GM21717 (cell line): ENCODE data around the gene OR2T27.
A peak's percentile ranks its signal among the peaks of the same experiment; 100 is the strongest.
"Not testable (repeated sequence)": the region's sequence is repeated elsewhere in the genome, so short reads cannot be mapped to it uniquely, and the experiment has no call there.

Experiments
- ATAC-seq: cut with Tn5 transposase; IDR thresholded peaks from one replicate; pipeline ENCODE4 v1.9.1; 2021; ENCODE audit warnings: mild to moderate bottlenecking, moderate library complexity; ENCODE audit not compliant: unreplicated experiment

The OR2T27 gene

GRCh38 chr1:248655354-248655753 lies at the start of gene OR2T27:
Gene OR2T27, minus strand, starts transcription at chr1:248655528. Its CDS starts 4,644 bp downstream, at chr1:248650884.
- ATAC-seq, result peak; percentile 74

DNA sequence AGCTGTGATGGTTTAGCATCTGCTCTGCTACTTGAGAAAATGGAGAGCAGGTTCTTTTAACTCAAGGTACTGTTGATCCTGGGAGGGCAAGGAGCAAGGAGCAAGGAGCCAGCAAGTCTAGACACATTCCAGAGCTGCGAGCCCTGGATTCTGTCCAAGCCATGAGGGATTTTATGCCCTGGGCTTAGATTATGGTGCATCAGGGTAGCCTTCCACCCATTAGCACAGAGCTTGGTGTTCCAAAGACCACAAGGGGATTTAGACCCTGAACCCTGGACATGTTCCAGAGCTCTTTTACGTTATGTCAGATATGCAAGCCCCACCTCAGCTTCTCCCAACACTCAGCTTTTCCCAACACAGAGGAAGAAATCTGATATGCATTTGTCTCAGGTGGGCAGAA lies 49.3 kb upstream of the OR2T27 start:
- no peak for ATAC-seq

- no peak for ATAC-seq
These were observed 48.3 kb upstream of the OR2T27 start for GRCh38 chr1:248703674-248704073.

DNA sequence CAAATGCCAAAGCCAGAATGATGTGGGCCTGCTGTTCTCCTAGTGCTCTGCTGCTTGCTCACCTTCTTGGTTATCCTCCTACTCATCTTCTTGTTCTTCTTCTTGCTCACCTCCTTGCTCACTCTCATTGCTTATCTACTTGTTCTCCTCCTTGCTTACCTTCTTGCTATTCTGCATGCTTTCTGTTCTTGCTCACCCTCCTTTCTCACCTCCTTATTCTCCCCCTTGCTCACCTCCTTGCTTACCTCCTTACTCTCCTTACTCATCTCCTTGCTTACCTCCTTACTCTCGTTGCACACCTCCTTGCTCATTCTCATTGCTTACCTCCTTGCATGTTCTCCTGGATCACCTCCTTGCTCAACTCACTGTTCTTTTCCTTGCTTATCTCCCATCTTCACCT lies 47.4 kb upstream of the OR2T27 start, which contains the start of gene OR14I1:
TSS of gene OR14I1 (minus strand) at position 53 of the 400 bp plus-strand sequence.
- ATAC-seq, result no peak

- ATAC-seq, result no peak
These were observed 43.8 kb upstream of the OR2T27 start for GRCh38 chr1:248699099-248699498.

- no peak for ATAC-seq
These were observed 42.6 kb upstream of the OR2T27 start for GRCh38 chr1:248697907-248698306.

GRCh38 chr1:248696774-248697173 lies 41.4 kb upstream of the OR2T27 start:
- ATAC-seq, result no peak

GRCh38 chr1:248696261-248696660 lies 40.9 kb upstream of the OR2T27 start:
- no peak for ATAC-seq

DNA sequence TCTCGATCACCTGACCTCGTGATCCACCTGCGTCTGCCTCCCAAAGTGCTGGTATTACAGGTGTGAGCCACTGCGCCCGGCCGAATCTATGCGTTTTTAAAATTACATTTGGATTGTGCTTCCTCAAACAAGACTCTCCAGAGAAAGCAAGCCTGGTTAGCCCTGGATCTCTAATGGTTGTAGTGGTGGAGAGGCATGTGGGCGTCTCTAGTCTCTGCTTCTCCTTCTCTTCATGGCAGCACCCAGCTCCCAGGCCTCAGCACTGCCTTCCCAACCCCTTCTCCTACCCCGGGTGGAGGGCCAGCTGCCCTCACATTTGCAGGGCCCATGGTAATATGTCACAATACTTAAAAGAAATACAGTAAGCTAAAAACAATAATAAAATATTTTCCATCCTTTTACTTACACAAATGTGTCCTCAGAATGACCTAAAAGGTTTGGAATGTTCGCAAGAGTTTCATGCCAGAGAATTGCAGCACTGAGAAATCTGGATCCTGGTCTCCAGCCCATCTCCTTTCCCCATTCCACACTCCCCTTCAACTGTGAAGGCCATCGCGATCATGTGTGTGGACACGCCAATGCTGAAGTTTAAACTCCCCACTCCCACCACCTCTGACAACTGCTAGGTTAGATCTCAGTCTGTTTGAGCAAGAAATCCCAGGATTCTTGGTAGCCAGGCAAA lies 40.3 kb upstream of the OR2T27 start:
- ATAC-seq, result no peak

DNA sequence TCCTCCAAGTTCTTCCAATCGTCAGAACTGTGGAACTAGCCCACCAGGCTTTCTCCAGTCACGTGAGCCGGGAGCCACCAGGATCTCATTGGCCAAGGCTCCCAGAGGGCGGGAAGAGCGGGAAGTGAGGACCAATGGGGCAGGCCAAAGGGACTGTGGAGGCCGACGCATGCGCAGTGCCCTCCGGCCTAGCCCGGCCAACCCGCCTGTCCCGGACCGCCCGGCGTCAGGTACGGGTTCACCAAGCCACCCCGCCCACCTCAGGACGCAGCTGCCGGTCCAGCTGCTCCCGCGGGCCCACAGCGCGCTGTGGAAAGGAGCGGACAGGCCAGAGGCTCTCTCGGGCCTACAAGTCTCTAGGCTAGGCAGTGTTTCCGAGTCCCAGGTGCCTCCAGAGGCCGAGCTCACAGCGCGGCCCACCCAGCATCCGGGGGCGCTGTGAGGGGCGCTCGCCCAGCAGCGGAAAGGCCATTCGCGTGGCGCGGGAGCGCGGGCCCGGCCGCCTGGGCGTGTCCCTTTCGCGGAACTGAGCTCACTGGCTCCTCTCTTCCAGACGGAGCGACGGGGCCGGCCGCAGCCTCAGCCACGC lies 36.3 kb upstream of the OR2T27 start:
- no peak for ATAC-seq

GRCh38 chr1:248688527-248689298 lies 33.4 kb upstream of the OR2T27 start:
- peak; percentile 69 for ATAC-seq

- peak; percentile 95 for ATAC-seq
These were observed 31.5 kb upstream of the OR2T27 start for GRCh38 chr1:248686815-248687214.

DNA sequence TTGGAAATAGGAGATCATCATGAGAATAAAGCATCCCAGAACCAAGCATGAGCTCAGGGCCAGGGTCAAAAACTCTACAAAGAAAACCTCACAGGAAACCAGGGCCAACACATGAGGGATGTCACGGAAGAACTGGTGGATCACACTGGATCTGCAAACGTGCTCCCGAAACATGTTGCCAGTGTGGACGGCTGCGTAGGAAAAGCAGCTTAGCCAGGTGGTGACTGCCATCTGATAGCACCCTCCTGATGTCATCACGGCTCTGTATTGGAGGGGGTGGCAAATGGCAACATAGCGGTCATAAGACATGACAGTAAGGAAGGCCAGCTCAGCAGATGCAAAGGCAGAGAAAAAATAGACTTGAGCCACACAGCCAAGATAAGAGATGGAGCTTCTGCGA lies 26.3 kb upstream of the OR2T27 start:
- ATAC-seq, result no peak

- ATAC-seq, result no peak
These were observed 14.7 kb upstream of the OR2T27 start for GRCh38 chr1:248670003-248670402.

DNA sequence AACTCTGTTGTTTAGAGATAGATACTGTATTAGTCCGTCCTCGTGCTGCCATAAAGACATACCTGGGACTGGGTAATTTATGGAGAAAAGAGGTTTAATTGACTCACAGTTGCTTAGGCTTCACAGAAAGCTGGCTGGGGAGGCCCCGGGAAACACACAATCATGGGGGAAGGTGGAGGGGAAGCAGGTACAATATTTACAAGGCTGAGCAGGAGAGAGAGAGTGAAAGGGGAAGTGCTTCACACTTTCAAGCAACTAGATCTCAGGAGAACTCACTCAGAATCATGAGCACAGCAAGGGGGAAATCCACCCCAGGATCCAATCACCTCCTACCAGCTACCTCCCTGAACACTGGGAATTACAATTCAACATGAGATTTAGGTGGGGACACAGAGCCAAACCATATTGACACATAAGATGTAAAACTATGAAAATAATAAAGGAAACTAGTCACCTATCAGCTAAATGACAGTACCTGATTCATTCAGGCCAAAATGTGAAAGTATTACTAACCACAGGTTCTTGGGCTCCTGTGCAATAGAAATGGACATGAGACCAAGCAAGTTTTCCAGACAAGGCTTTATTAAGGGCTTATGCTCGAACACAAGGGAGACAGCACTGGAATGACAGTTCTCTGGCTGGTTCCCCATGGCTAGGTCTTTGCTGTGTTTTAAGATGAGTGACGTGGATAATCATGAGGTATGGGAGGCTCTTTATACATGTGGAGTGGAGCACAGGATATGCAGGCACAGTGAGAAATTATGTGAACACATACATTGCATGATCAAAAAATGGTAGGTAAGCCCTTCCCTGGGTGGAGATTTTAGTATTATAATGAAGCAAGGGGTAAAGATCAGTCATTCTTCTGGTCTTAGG lies 8.4 kb upstream of the OR2T27 start:
- ATAC-seq, result peak; percentile 97

DNA sequence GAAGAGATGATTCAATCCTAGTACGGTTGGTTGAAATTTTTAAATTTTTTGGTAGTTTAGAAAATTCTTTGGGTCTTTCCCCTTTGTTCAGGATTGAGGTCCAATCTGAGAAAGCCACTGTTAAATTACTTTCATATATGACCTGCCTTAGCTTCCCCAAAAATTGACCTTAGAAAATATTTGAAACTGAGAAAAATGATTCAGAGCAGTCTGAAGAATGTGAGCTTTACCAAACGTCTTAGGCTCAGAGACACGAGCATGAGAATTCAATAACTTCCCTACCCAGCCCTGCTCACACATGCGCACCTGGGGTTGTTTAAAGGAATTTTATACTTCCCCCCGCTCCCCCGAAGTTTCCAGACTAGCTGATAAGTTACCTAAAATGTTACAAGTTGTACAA lies 1.5 kb upstream of the OR2T27 start:
- ATAC-seq, result peak; percentile 47

DNA sequence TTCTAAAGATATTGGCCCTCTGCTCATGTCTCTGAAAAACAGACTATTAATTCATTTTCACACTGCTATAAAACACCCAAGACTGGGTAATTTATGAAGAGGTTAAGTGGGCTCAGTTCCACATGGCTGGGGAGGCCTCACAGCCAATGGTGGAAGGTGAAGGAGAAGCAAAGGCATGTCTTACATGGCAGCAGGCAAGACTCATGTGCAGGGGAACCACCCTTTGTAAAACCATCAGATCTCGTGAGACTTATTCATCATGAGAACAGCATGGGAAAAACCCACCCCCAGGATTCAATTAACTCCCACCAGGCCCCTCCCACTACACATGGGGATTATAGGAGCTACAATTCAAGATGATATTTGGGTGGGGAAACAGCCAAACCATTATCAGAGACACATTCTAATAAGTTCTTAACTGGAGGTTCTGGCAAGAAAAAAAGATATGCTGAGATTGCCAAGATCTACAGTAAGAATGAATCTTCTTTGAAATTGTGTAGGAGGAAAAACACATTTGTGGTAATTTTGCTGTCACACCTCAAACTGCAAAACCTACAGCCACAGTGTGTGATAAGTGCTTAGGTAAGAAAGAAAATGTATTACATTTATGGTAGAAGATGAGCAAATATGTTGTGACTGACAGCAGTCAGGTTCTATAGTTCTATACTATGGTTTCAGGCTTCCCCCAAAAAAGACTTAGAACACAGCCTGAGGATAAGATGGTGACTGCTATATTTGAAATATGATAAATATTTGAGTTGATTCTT lies 6.4 kb downstream of the OR2T27 start:
- ATAC-seq, result not testable (repeated sequence)

GRCh38 chr1:248645178-248645577 lies 10.2 kb downstream of the OR2T27 start, which contains the start of gene OR2T35:
Gene OR2T35, minus strand, starts transcription at chr1:248645278. Its CDS starts 6,020 bp downstream, at chr1:248639258.
- ATAC-seq, result not testable (repeated sequence)

DNA sequence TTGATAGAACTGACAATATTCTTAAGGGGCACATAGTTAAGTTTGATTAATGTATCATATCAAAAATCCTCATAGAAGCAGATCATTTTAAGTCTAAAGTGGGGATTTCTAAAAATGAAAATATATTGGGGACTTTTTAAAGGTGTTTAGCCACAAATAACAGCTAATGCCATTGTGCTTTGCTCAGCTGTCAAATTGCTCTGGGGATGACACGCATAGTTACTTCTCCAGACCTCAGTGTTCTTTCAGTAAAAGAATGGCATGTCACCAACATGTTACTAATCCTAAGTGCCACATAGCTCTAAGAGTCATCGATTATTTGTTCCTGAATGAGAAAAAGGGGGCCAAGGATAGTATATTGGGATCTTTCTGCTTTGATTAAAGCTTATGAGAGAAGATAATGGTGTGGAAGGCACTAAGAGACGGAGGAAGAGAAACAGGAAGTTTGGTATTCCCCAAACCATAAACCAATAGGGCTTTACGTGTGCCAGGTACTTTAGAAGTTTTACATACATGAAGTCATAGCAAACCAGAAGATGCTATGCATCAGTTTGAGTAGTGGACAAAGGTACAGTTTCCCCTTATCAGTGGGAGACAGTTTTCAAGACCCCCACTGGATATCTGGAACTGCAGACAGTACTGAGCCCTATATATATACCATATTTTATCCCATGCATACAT lies 12.2 kb downstream of the OR2T27 start:
- ATAC-seq, result peak; percentile 82
